Measurements from ENCODE around the gene SV2C. TPM values are rescaled to one million over a fixed set of nuclear protein-coding genes. Genes with fewer than 3 reads are reported as not detected.

Gene SV2C
- total and polyA plus RNA-seq, 10 of the 15 experiments (the other 5 are each of a cell fraction or from before 2014, with no cell fraction given) = under 0.01 to 1.1 (median 0.63) TPM

GRCh38 chr5:76177978-76178377 lies 94.8 kb downstream of the SV2C start (continued):
- TF ChIP-seq JUNB (IDR thresholded peaks at IDR 0.05) = peak; percentile 61
- peak; percentile 15; the same call in 1 of the 2 replicates for TF ChIP-seq CREM (IDR thresholded peaks at IDR 0.05; ENCODE audit: low read depth)
- TF ChIP-seq SMAD5 (IDR thresholded peaks at IDR 0.05; ENCODE audit: low read depth) = no peak
- no peak for TF ChIP-seq KLF5 (IDR thresholded peaks at IDR 0.05; ENCODE audit: partially characterized antibody)
- no peak for TF ChIP-seq GABPA (IDR thresholded peaks at IDR 0.05; ENCODE audit: low read depth)
- peak; percentile 28; the same call in 1 of the 2 replicates for TF ChIP-seq EED (IDR thresholded peaks at IDR 0.05; ENCODE audit: low read depth)

DNA sequence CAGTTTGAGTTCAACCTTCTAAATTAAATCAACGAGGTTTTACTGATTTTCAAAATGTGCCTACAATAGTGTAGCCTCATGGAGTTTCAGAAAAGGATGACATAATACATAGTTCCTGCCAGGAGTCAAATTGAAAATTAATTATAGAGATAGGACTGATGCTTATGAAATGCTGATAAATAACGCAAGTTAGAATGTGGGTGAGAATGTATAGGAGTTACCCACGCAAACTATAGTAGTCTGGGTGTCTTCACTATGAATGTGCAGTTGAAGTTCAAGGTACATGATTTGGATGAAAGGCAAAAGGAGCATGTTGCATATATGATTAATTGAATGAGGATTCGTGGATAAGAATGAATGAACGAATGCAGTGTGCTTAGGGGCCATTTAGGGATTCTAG lies 95.7 kb downstream of the SV2C start:
- ChIA-PET CTCF (no interaction called here), SMC1A (ENCODE audit: uncharacterized antibody, unreplicated experiment) (no interaction called here)
- in situ Hi-C loops (cut with MboI) = loop anchor here (10.0 kb wide), 1 partner anchor 444 kb away; no protein-coding TSS in a partner anchor
- TF ChIP-seq, protein P1, sequence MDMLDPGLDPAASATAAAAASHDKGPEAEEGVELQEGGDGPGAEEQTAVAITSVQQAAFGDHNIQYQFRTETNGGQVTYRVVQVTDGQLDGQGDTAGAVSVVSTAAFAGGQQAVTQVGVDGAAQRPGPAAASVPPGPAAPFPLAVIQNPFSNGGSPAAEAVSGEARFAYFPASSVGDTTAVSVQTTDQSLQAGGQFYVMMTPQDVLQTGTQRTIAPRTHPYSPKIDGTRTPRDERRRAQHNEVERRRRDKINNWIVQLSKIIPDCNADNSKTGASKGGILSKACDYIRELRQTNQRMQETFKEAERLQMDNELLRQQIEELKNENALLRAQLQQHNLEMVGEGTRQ (IDR thresholded peaks at IDR 0.05; ENCODE audit: borderline replicate concordance, low read depth, low read length) = no peak
- TF ChIP-seq JUNB (IDR thresholded peaks at IDR 0.05) (peak; percentile 96), CEBPB (IDR thresholded peaks at IDR 0.05; ENCODE audit: borderline replicate concordance in 1 of 2, low read depth in 2 of 2, low read length in 2 of 2) (0 out of 4 replicates have a peak, but pooled peaks of 1 of the 2 experiments have one; percentile 25), EP300 (IDR thresholded peaks at IDR 0.05; ENCODE audit: borderline replicate concordance in 1 of 2, control insufficient read depth in 1 of 2, low read depth in 2 of 2, low read length in 2 of 2) (peak in 1 of 2 experiments; percentile 18; a peak in 1 of 4 replicates), NRF1 (conservative IDR thresholded peaks at IDR 0.05; ENCODE audit: low read depth, low read length) (no peak), ATF2 (IDR thresholded peaks at IDR 0.05; ENCODE audit: low read length) (peak; percentile 76), RUNX3 (IDR thresholded peaks at IDR 0.05; ENCODE audit: low read length) (peak; percentile 89), FOXM1 (IDR thresholded peaks at IDR 0.05; ENCODE audit: low read depth, low read length) (peak; percentile 90; the same call in 1 of the 2 replicates), BCL11A (IDR thresholded peaks at IDR 0.05; ENCODE audit: low read depth, low read length) (peak; percentile 38; the same call in 1 of the 2 replicates), PKNOX1 (IDR thresholded peaks at IDR 0.05) (no peak), POLR2AphosphoS5 (IDR thresholded peaks at IDR 0.05; ENCODE audit: low read length) (no peak), ATF7 (IDR thresholded peaks at IDR 0.05; ENCODE audit: low read depth) (0 out of 2 replicates have a peak, but pooled peaks have one; percentile 18), NFIC (IDR thresholded peaks at IDR 0.05; ENCODE audit: low read depth, low read length) (peak; percentile 91), SIN3A (IDR thresholded peaks at IDR 0.05; ENCODE audit: low read depth, low read length) (no peak)
- TF ChIP-seq, protein P2, sequence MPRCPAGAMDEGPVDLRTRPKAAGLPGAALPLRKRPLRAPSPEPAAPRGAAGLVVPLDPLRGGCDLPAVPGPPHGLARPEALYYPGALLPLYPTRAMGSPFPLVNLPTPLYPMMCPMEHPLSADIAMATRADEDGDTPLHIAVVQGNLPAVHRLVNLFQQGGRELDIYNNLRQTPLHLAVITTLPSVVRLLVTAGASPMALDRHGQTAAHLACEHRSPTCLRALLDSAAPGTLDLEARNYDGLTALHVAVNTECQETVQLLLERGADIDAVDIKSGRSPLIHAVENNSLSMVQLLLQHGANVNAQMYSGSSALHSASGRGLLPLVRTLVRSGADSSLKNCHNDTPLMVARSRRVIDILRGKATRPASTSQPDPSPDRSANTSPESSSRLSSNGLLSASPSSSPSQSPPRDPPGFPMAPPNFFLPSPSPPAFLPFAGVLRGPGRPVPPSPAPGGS (IDR thresholded peaks at IDR 0.05; ENCODE audit: borderline replicate concordance, insufficient read depth, low read depth, low read length, poor library complexity, severe bottlenecking) = no peak

More for the DNA sequence above, 95.7 kb downstream of the SV2C start:
- peak; percentile 2; the same call in 2 of the 3 replicates for ATAC-seq
- H3K79me2 ChIP-seq (ENCODE audit: control insufficient read depth, insufficient read depth, low read length) = no peaks in the 10 kb centered on the region
- 66% methylated on average over 5 of the region's 5 CpGs for WGBS (ENCODE audit: insufficient coverage, insufficient replicate concordance, low lambda C conversion rate, missing lambda C conversion rate)
- H3K4me1 ChIP-seq (ENCODE audit: control insufficient read depth, insufficient read depth, low read length) = peaks cover 40% of the 10 kb centered on the region
- RAD21 ChIA-PET (ENCODE audit: unreplicated experiment) = no interaction called here
- no peak overlapping the region for H2AFZ ChIP-seq (ENCODE audit: control insufficient read depth, low read depth, low read length)
- intact Hi-C loops (cut with micrococcal nuclease; ENCODE audit: unreplicated experiment) = loop anchor here (5.0 to 10.0 kb wide), 3 partner anchors 82 to 944 kb away; partner anchors contain the start of gene ANKRD31
- FAIRE-seq = no peak
- no peak overlapping the region for H3K27ac ChIP-seq (ENCODE audit: control insufficient read depth, insufficient read depth)
- BruUV-seq (replicated peaks) = no TSS peak
- no peaks in the 10 kb centered on the region for H3K27me3 ChIP-seq (replicated peaks in 1 of 2; ENCODE audit: control insufficient read depth in 2 of 2, insufficient read depth in 2 of 2, low read length in 1 of 2)
- H3K9me3 ChIP-seq (replicated peaks; ENCODE audit: control insufficient read depth, insufficient read depth, low read length) = peaks cover 11% of the 10 kb centered on the region; the same call in 2 of the 3 replicates
- H3K9ac ChIP-seq (ENCODE audit: control insufficient read depth, insufficient read depth, low read length) = no peak overlapping the region
- H3K4me3 ChIP-seq = no peak overlapping the region
- POLR2A ChIA-PET = no interaction called here
- peak overlapping the region; percentile 23; the same call in 1 of the 2 replicates for H3K4me2 ChIP-seq (ENCODE audit: control insufficient read depth, insufficient read depth)
- DNase-seq (ENCODE audit: low read depth, low spot score) = no peak
- H3K36me3 ChIP-seq (ENCODE audit: control insufficient read depth in 2 of 2, insufficient read depth in 2 of 2, low read length in 1 of 2) = no peaks in the 10 kb centered on the region
- no peaks in the 10 kb centered on the region for H4K20me1 ChIP-seq (ENCODE audit: control insufficient read depth, insufficient read depth)
